T follicular helper cell (primary cell): ENCODE data around the gene IGFBP6.

Source experiments
- DNase-seq: peaks from one replicate; pipeline ENCODE4 v3.0.0-alpha.2; 2020; ENCODE audit warnings: low read depth

Gene IGFBP6

GRCh38 chr12:53059434-53060063 is 37.9 kb upstream of the IGFBP6 start:
- no peak for DNase-seq

- no peak for DNase-seq
Observed at GRCh38 chr12:53060064-53060720, 37.3 kb upstream of the IGFBP6 start.

GRCh38 chr12:53060721-53061276 is 36.7 kb upstream of the IGFBP6 start:
- no peak for DNase-seq

- DNase-seq, result no peak
Observed at GRCh38 chr12:53061404-53062010, 36.0 kb upstream of the IGFBP6 start.

GRCh38 chr12:53062011-53062961 is 35.2 kb upstream of the IGFBP6 start:
- DNase-seq, result no peak

- DNase-seq, result no peak
Observed at GRCh38 chr12:53062977-53063707, 34.3 kb upstream of the IGFBP6 start.

GRCh38 chr12:53063708-53064612 is 33.5 kb upstream of the IGFBP6 start:
- no peak for DNase-seq

- no peak for DNase-seq
Observed at GRCh38 chr12:53064613-53065436, 32.6 kb upstream of the IGFBP6 start.

GRCh38 chr12:53065470-53065869 is 32.0 kb upstream of the IGFBP6 start:
- DNase-seq, result no peak

- peak; percentile 49 for DNase-seq
Observed at GRCh38 chr12:53065975-53066931, 31.2 kb upstream of the IGFBP6 start.

GRCh38 chr12:53067074-53067992 is 30.1 kb upstream of the IGFBP6 start:
- no peak for DNase-seq

GRCh38 chr12:53067993-53068770 is 29.3 kb upstream of the IGFBP6 start:
- no peak for DNase-seq

- DNase-seq, result no peak
Observed at GRCh38 chr12:53068811-53069585, 28.5 kb upstream of the IGFBP6 start.

- DNase-seq, result no peak
Observed at GRCh38 chr12:53069621-53070410, 27.7 kb upstream of the IGFBP6 start.
